Naive thymus-derived CD4-positive, alpha-beta T cell (primary cell): ENCODE data around the gene DSC2. TPM values are rescaled to one million over a fixed set of nuclear protein-coding genes. Genes with fewer than 3 reads are reported as not detected.

ENCODE experiments used
- ATAC-seq: fragments of 150-1000 bp; cut with Tn5 transposase; 2 replicates; pipeline ENCODE4 v1.10.0; 2021; ENCODE audit warnings: mild to moderate bottlenecking, moderate library complexity
- CTCF ChIA-PET: fragments of 350-600 bp; sonication (Branson Sonifier 250); formaldehyde crosslinking; loops from one replicate; lab custom pipeline; 2021; ENCODE audit warnings: antibody characterized with exemption; lab: Charles Lee
- POLR2A ChIA-PET: fragments of 350-600 bp; sonication (Branson Sonifier 250); formaldehyde crosslinking; loops from one replicate; lab custom pipeline; 2021; ENCODE audit warnings: antibody characterized with exemption, inconsistent platforms; lab: Charles Lee
- DNase-seq, 9 donors: peaks; one replicate each; pipeline versions ENCODE4 v3.0.0 to v3.0.0-alpha.2; 2020 to 2022; ENCODE audit warnings: mixed read lengths in 1 of 9
- H3K27ac ChIP-seq: one replicate; pipeline ENCODE4 v1.7.0; 2013; ENCODE audit warnings: mild to moderate bottlenecking, low read depth, low read length, moderate library complexity
- H3K27me3 ChIP-seq, 2 donors: one replicate each; pipeline ENCODE4 v1.7.0; 2013; ENCODE audit warnings: low read length in 2 of 2, mild to moderate bottlenecking in 2 of 2, moderate library complexity in 2 of 2; ENCODE audit not compliant: control insufficient read depth in 2 of 2, insufficient read depth in 2 of 2
- H3K36me3 ChIP-seq, 3 experiments: 1 replicate in 2 of 3; 2 replicates in 1 of 3; pipeline ENCODE4 v1.7.0; 2013; ENCODE audit warnings: low read length in 3 of 3, mild to moderate bottlenecking in 3 of 3, moderate library complexity in 1 of 3; ENCODE audit not compliant: insufficient read depth in 3 of 3, control insufficient read depth in 2 of 3
- H3K4me1 ChIP-seq, 2 donors: one replicate each; pipeline ENCODE4 v1.7.0; 2013; ENCODE audit warnings: low read length in 2 of 2, mild to moderate bottlenecking in 2 of 2, moderate library complexity in 1 of 2; ENCODE audit not compliant: control insufficient read depth in 2 of 2, insufficient read depth in 2 of 2
- H3K4me3 ChIP-seq: 2 replicates; pipeline ENCODE4 v1.7.0; 2013; ENCODE audit warnings: mild to moderate bottlenecking, low read length
- H3K9me3 ChIP-seq, 3 experiments: 1 replicate in 2 of 3; 2 replicates in 1 of 3; pipeline ENCODE4 v1.7.0; 2013; ENCODE audit warnings: low read length in 3 of 3; ENCODE audit not compliant: control insufficient read depth in 2 of 3
- H3K27ac Mint-ChIP-seq, 9 donors: one replicate each; pipeline ENCODE4 v1.8.0; 2020 to 2022; ENCODE audit warnings: mixed read lengths in 9 of 9, mild to moderate bottlenecking in 8 of 9, moderate library complexity in 5 of 9, inconsistent platforms in 2 of 9
- H3K27me3 Mint-ChIP-seq, 5 donors: one replicate each; pipeline ENCODE4 v1.8.0; 2021 to 2022; ENCODE audit warnings: mixed read lengths in 5 of 5, mild to moderate bottlenecking in 1 of 5
- H3K36me3 Mint-ChIP-seq, 5 donors: one replicate each; pipeline ENCODE4 v1.8.0; 2020 to 2022; ENCODE audit warnings: mixed read lengths in 5 of 5, mild to moderate bottlenecking in 3 of 5, inconsistent platforms in 1 of 5
- H3K4me1 Mint-ChIP-seq, 7 donors: one replicate each; pipeline ENCODE4 v1.8.0; 2020 to 2022; ENCODE audit warnings: mixed read lengths in 7 of 7, mild to moderate bottlenecking in 3 of 7, inconsistent platforms in 1 of 7
- H3K4me3 Mint-ChIP-seq, 10 donors: one replicate each; pipeline ENCODE4 v1.8.0; 2020 to 2022; ENCODE audit warnings: mild to moderate bottlenecking in 10 of 10, mixed read lengths in 10 of 10, moderate library complexity in 6 of 10, inconsistent platforms in 2 of 10
- H3K9me3 Mint-ChIP-seq, 11 donors: one replicate each; pipeline ENCODE4 v1.8.0; 2020 to 2022; ENCODE audit warnings: mixed read lengths in 11 of 11, mild to moderate bottlenecking in 4 of 11, inconsistent platforms in 1 of 11, moderate library complexity in 1 of 11
- intact Hi-C, 2 donors: fragments of 100-400 bp; cut with micrococcal nuclease; formaldehyde crosslinking; loops; one replicate each; pipeline ENCODE4 v1.15.1; 2023
- polyA plus RNA-seq, 2 donors: library from polyadenylated mRNA; unstranded; fragments of 300-500 nt; fragmentation: Illumina TruSeq; gene quantifications; one replicate each; pipeline ENCODE4 v1.2.3, GENCODE V29; 2021
- total RNA-seq, 6 experiments: library from RNA in 5 of 6; stranded (reverse) in 5 of 6; gene quantifications; 1 replicate in 5 of 6; 2 replicates in 1 of 6; pipeline ENCODE4 v1.2.3 and lab custom pipeline; 2021 to 2026

Gene DSC2
- total and polyA plus RNA-seq, 7 experiments from 2014 or later, result 0.08 to 0.86 (median 0.42) TPM; not detected in 4

GRCh38 chr18:31091350-31091749 is 10.9 kb downstream of the DSC2 start:
- H3K4me3 Mint-ChIP-seq, result no peak overlapping the region
- no peak overlapping the region for H3K27ac Mint-ChIP-seq
- H3K36me3 Mint-ChIP-seq, result peaks cover 0 to 4% (median 0%) of the 10 kb centered on the region in 5 donors
- Histone ChIP-seq H3K27me3 (no peaks in the 10 kb centered on the region), H3K27ac (no peak overlapping the region), H3K36me3 (no peaks in the 10 kb centered on the region), H3K9me3 (no peaks in the 10 kb centered on the region), H3K4me1 (no peaks in the 10 kb centered on the region), H3K4me3 (no peak overlapping the region)
- intact Hi-C loops, result no loop called here
- H3K9me3 Mint-ChIP-seq, result peaks cover 0 to 19% (median 0%) of the 10 kb centered on the region in 11 donors
- H3K27me3 Mint-ChIP-seq, result no peaks in the 10 kb centered on the region
- H3K4me1 Mint-ChIP-seq, result no peaks in the 10 kb centered on the region
- ChIA-PET POLR2A (no interaction called here), CTCF (no interaction called here)
- DNase-seq (no peak), ATAC-seq (no peak)

- H3K4me3 ChIP-seq, result no peak overlapping the region
- no peak for ATAC-seq
- no peak for DNase-seq
- Mint-ChIP-seq H3K27me3 (no peaks in the 10 kb centered on the region), H3K4me1 (no peaks in the 10 kb centered on the region), H3K9me3 (peaks cover 0 to 14% (median 0%) of the 10 kb centered on the region in 11 donors), H3K27ac (no peak overlapping the region), H3K4me3 (no peak overlapping the region), H3K36me3 (no peaks in the 10 kb centered on the region)
- H3K36me3 ChIP-seq, result no peaks in the 10 kb centered on the region
- ChIA-PET POLR2A (no interaction called here), CTCF (no interaction called here)
- intact Hi-C loops, result no loop called here
- no peaks in the 10 kb centered on the region for H3K4me1 ChIP-seq
- no peaks in the 10 kb centered on the region for H3K27me3 ChIP-seq
- H3K27ac ChIP-seq, result no peak overlapping the region
- H3K9me3 ChIP-seq, result no peaks in the 10 kb centered on the region
These were observed 13.7 kb downstream of the DSC2 start for GRCh38 chr18:31088532-31088931.

- Mint-ChIP-seq H3K27ac (no peak overlapping the region), H3K9me3 (peaks cover 0 to 6% (median 2%) of the 10 kb centered on the region in 11 donors), H3K36me3 (no peaks in the 10 kb centered on the region), H3K4me1 (no peaks in the 10 kb centered on the region), H3K27me3 (no peaks in the 10 kb centered on the region), H3K4me3 (no peak overlapping the region)
- DNase-seq (no peak), ATAC-seq (no peak)
- intact Hi-C loops, result no loop called here
- Histone ChIP-seq H3K4me3 (no peak overlapping the region), H3K4me1 (no peaks in the 10 kb centered on the region), H3K9me3 (no peaks in the 10 kb centered on the region), H3K36me3 (no peaks in the 10 kb centered on the region), H3K27ac (no peak overlapping the region), H3K27me3 (no peaks in the 10 kb centered on the region)
- ChIA-PET CTCF (no interaction called here), POLR2A (no interaction called here)
These were observed 22.2 kb downstream of the DSC2 start for GRCh38 chr18:31079973-31080372.

GRCh38 chr18:31077878-31078277 is 24.3 kb downstream of the DSC2 start:
- ChIA-PET CTCF (no interaction called here), POLR2A (no interaction called here)
- Mint-ChIP-seq H3K4me1 (no peaks in the 10 kb centered on the region), H3K4me3 (no peak overlapping the region), H3K36me3 (no peaks in the 10 kb centered on the region), H3K27me3 (no peaks in the 10 kb centered on the region), H3K27ac (no peak overlapping the region), H3K9me3 (peaks cover 0 to 11% (median 4%) of the 10 kb centered on the region in 11 donors)
- Histone ChIP-seq H3K9me3 (no peaks in the 10 kb centered on the region), H3K4me3 (no peak overlapping the region), H3K4me1 (no peaks in the 10 kb centered on the region), H3K27ac (no peak overlapping the region), H3K36me3 (no peaks in the 10 kb centered on the region), H3K27me3 (no peaks in the 10 kb centered on the region)
- no peak for DNase-seq
- intact Hi-C loops, result no loop called here
- ATAC-seq, result no peak

- Mint-ChIP-seq H3K4me1 (no peaks in the 10 kb centered on the region), H3K4me3 (no peak overlapping the region), H3K9me3 (peaks cover 0 to 12% (median 3%) of the 10 kb centered on the region in 11 donors), H3K36me3 (no peaks in the 10 kb centered on the region), H3K27me3 (no peaks in the 10 kb centered on the region), H3K27ac (no peak overlapping the region)
- ATAC-seq (no peak), DNase-seq (no peak)
- ChIA-PET CTCF (no interaction called here), POLR2A (no interaction called here)
- H3K27ac ChIP-seq, result no peak overlapping the region
- H3K4me1 ChIP-seq, result no peaks in the 10 kb centered on the region
- no peaks in the 10 kb centered on the region for H3K9me3 ChIP-seq
- no peak overlapping the region for H3K4me3 ChIP-seq
- H3K27me3 ChIP-seq, result no peaks in the 10 kb centered on the region
- intact Hi-C loops, result no loop called here
- H3K36me3 ChIP-seq, result no peaks in the 10 kb centered on the region
These were observed 30.0 kb downstream of the DSC2 start for GRCh38 chr18:31072175-31072574.

GRCh38 chr18:31070206-31070605 is 32.0 kb downstream of the DSC2 start:
- no peak overlapping the region for H3K4me3 ChIP-seq
- H3K36me3 ChIP-seq, result no peaks in the 10 kb centered on the region
- Mint-ChIP-seq H3K27me3 (no peaks in the 10 kb centered on the region), H3K27ac (no peak overlapping the region), H3K4me3 (no peak overlapping the region), H3K4me1 (no peaks in the 10 kb centered on the region), H3K9me3 (peaks cover 0 to 12% (median 3%) of the 10 kb centered on the region in 11 donors), H3K36me3 (no peaks in the 10 kb centered on the region)
- DNase-seq (no peak), ATAC-seq (no peak)
- H3K27me3 ChIP-seq, result no peaks in the 10 kb centered on the region
- CTCF ChIA-PET, result no interaction called here
- H3K4me1 ChIP-seq, result no peaks in the 10 kb centered on the region
- intact Hi-C loops, result no loop called here
- no peak overlapping the region for H3K27ac ChIP-seq
- POLR2A ChIA-PET, result no interaction called here
- no peaks in the 10 kb centered on the region for H3K9me3 ChIP-seq

GRCh38 chr18:31066266-31066665 is 36.0 kb downstream of the DSC2 start:
- ATAC-seq (no peak), DNase-seq (no peak)
- H3K4me1 ChIP-seq, result no peaks in the 10 kb centered on the region
- H3K4me3 ChIP-seq, result no peak overlapping the region
- no peak overlapping the region for H3K27ac Mint-ChIP-seq
- H3K27ac ChIP-seq, result no peak overlapping the region
- H3K36me3 Mint-ChIP-seq, result no peaks in the 10 kb centered on the region
- intact Hi-C loops, result no loop called here
- ChIA-PET POLR2A (no interaction called here), CTCF (no interaction called here)
- peaks cover 0 to 7% (median 0%) of the 10 kb centered on the region in 11 donors for H3K9me3 Mint-ChIP-seq
- no peak overlapping the region for H3K4me3 Mint-ChIP-seq
- no peaks in the 10 kb centered on the region for H3K27me3 Mint-ChIP-seq
- H3K27me3 ChIP-seq, result no peaks in the 10 kb centered on the region
- no peaks in the 10 kb centered on the region for H3K4me1 Mint-ChIP-seq
- no peaks in the 10 kb centered on the region for H3K9me3 ChIP-seq
- no peaks in the 10 kb centered on the region for H3K36me3 ChIP-seq
